G401.6 (cell line): ENCODE results near the gene NRXN3.

Experiments
- FAIRE-seq: peaks from 2 replicates; lab custom pipeline; 2012; peaks lifted over from hg19 to GRCh38; lab: Jason Lieb, UNC

The NRXN3 gene

GRCh38 chr14:79836577-79836976, 1666.4 kb downstream of the NRXN3 start:
- FAIRE-seq, result no peak

GRCh38 chr14:79837699-79838098, 1667.5 kb downstream of the NRXN3 start:
- FAIRE-seq, result no peak

DNA sequence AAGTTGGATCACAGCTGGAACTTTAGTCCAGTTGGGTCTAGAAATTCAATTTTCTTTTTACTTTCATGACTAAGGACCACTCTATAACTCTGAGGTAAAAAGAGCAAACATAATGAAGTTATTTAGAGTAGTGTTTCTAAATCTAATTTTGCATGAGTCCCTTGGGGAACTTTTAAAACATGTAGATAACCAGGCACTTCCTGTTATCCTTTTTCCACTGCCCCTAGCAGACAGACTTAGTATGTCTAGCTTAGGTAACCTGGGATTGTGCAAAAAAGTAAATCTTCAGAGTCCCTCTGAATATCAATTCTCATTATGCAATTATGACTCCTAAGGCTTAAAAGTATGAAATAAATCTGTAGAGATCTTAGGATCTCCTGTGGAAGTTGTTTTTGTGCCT, 1669.9 kb downstream of the NRXN3 start:
- no peak for FAIRE-seq

DNA sequence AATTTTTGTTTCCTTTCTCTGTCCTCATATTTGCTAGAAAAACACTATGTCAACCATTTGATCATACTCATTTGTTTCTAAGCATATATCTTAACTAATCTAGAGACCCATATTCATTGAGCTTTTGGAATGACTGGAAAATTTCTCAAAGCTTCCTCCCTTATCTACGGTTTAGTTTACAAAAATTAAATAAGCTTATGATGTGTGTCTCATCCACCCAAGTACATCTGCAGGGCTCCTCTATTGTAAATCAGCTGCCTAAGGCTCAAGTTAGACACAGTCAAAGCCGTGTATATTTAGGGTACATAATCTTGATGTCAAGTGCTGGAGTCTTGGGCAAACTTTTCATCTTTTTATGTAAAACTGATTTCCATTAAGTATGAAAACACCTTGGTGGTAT, 1670.7 kb downstream of the NRXN3 start:
- FAIRE-seq, result no peak

DNA sequence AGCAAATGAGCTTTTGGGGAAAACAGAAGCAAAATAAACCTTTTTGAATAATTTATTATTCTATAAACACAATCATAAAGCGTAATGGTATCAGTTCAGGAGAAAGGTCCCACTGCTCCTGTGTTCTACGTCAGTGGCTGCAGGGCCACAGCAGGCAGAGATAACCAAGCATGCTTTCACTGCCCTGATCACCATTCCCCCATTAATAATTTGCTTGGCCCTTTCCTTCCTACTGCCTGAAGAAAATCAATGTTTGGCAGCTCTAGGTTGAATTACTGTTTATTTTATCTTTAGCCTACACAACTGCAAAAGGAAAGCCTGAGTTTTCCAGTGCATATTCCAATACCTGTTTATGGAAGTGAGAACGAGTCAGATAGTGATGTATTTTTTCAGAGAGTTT, 1671.3 kb downstream of the NRXN3 start:
- FAIRE-seq, result no peak

DNA sequence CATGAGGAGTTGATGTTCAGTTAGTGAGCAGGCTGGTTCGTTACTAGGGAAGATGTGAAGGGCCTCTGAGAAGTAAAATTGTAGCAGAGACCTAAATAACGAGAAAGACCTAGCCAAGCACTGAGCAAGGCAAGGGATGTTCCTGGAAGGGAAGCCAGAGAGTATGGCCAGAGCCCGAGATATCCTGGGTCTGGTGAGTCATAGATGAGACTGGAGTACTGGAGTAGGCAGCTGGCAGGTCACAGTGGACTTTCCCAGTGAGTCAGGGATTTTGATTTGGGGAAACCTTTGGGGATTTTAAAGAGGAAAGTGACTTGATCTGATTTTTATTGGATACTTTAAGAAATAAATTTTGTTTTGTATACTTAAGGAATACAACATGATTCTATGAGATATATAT, 1672.1 kb downstream of the NRXN3 start:
- FAIRE-seq, result no peak

DNA sequence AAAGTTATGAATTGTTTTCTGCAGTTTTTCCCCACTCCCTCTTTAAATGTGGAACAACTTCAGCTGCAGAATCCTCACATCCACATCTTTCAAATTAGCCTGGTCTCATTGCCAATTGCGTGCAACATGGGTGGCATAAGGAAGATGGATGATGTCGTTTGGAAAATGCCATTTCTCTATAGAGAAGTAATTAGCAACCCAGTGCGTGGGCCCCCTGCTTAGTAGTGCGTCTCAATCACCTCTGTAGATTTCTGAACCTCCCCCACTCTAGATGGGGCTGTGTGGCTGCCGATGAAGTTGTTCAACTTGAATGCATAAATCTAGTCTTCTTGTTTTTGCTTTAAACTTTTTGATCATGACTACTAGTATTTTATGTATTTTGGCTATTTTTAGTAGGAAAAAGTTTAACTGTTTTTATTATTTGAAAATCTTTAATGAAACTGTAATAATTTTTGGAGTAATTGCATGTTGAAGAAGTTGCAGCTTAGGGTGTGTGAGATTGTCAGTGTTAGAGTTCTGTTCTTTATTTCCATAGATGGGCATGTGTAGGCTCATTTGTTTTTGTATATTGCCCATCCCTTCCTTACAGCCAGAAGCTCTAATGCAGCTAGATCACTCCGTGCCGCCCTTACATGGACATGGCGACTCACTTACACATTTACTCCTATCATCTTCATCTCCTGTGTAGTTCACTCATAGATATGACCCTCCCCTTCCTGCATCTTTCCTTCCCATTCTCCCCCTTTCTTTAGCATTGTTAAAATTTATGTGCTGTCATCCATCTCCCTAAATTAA, 1683.0 kb downstream of the NRXN3 start:
- FAIRE-seq, result no peak

DNA sequence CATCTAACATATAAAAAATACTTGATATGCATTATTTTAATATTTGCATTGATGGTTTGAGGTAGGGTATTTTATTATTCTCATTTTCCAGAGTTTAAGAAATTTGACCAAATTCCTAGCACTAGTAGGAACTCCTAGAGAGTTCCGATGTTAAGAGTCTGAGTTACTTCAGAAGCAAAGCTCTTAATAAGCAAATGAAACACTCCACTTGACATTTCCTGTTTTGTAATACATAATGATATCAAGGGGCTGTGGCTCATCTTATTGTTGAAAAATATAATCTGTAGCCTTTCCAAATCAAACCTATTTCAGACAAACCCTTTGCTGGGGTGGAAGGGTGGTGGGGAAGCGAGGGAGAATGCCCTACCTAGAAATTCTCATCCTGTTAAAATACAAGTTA, 1685.6 kb downstream of the NRXN3 start:
- FAIRE-seq, result no peak

GRCh38 chr14:79856381-79856780, 1686.2 kb downstream of the NRXN3 start:
- no peak for FAIRE-seq

DNA sequence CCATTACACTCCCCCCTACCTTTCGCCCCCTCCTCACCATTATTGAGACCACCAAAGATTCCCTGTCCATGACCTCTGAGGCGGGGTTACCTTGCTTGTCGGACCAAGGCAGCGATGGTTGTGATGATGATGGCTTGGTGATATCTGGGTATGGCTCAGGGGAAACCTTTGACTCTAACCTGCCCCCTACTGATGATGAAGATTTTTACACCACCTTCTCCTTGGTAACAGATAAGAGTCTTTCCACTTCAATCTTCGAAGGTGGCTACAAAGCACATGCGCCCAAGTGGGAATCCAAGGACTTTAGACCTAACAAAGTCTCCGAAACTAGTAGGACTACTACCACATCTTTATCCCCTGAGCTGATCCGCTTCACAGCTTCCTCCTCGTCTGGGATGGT, 1690.9 kb downstream of the NRXN3 start:
- FAIRE-seq, result no peak

GRCh38 chr14:79862045-79862444, 1691.9 kb downstream of the NRXN3 start:
- no peak for FAIRE-seq

- no peak for FAIRE-seq
Observed at GRCh38 chr14:79871136-79871535, 1701.0 kb downstream of the NRXN3 start.

GRCh38 chr14:79878229-79878628, 1708.1 kb downstream of the NRXN3 start:
- FAIRE-seq, result no peak

DNA sequence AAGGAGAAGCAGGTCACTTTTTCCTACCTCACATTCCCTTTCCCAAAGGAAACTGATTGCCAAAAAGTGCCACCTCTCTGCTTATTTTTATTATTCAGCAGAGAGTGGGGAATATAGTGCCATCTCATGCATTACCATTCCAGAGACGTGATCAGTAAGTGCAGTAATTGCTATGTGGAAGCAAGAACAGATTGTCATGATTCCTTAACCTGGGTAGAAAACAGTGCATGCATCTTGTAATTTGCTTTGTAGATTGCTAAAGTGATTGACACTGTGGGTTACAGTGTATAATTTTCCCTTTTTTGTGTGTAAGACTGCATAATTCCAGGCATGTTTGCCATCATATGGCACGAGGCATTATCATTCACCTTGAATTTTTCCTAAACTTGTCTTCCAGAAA, 1708.6 kb downstream of the NRXN3 start:
- no peak for FAIRE-seq

GRCh38 chr14:79881299-79881698, 1711.1 kb downstream of the NRXN3 start:
- FAIRE-seq, result no peak

- FAIRE-seq, result no peak
Observed at GRCh38 chr14:79890527-79890926, 1720.4 kb downstream of the NRXN3 start.

DNA sequence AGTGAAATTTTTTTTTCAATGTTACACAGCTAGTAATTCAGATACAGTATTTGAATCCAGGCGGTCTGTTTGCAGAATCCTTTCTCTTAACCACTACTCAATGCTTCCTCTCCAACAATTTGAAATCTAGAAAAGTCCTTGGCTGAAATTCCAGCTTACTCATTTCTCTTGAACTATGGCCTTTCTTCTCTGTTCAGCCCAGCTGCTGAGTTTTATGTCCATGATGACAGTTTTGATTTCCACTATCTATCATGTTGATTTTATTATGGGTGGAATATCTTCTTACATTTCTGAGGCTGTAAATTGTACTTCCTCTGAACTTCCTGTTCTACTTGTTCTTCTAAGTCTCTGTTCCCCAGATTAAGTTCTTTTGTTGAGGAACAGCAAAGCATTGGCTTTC, 1725.8 kb downstream of the NRXN3 start:
- no peak for FAIRE-seq

DNA sequence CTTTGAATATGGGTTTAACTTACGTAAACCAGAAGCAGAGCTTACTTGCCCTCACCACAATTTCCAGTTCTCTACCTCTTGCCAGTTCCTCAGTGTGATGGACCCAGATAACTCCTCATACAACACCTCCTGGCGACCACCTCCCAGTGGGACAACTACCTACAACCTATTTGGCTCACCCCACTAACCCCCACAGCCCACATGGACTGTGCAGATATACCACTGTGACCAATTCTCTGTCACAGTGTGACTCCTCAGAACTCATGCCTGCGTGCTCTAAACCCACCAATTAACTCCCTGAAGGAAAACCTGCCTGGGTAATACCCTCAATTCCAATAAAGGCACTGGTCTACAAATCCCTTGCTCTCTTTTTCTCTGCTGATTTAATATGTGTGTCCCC, 1729.4 kb downstream of the NRXN3 start:
- no peak for FAIRE-seq

GRCh38 chr14:79904497-79904896, 1734.3 kb downstream of the NRXN3 start:
- FAIRE-seq, result no peak

GRCh38 chr14:79906994-79907393, 1736.8 kb downstream of the NRXN3 start:
- no peak for FAIRE-seq

- FAIRE-seq, result no peak
Observed at GRCh38 chr14:79910086-79910485, 1739.9 kb downstream of the NRXN3 start.

DNA sequence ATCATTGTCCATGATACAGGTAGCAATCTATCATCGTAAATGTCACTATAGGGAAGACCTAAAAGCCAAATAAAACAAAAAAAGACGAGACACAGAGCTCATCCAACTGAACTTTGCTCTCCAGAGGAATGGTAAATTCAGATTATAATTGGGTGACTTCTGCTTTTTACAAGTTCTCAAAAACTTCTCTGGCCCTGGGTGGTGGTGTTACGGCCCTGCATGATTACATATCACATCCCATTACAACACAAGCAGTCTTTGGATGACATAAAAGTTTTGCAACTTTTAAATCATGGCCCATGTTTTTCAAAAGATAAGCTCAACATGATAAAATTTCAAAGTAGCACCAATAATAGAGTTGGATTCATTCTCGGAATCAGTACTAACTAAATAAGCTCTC, 1741.6 kb downstream of the NRXN3 start:
- FAIRE-seq, result no peak

DNA sequence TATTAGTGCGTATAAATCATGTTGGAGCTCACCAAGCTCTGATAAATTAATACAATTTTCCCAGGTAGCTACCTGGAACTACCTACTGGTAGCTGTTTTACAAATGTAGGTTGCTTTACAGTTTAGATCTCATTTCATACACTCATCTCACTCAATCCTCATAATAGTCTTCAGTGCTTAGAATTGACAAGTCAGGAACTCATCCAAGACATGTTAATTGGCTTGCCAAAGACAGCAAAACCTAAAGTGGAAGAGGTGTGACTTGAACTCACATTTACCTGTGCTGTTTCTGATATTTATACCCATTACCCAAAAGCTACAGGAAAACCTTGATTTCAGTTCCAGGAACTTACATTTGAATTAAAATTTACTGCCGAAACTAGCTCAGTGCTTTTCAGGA, 1744.4 kb downstream of the NRXN3 start:
- no peak for FAIRE-seq

GRCh38 chr14:79915406-79915805, 1745.2 kb downstream of the NRXN3 start:
- FAIRE-seq, result no peak

DNA sequence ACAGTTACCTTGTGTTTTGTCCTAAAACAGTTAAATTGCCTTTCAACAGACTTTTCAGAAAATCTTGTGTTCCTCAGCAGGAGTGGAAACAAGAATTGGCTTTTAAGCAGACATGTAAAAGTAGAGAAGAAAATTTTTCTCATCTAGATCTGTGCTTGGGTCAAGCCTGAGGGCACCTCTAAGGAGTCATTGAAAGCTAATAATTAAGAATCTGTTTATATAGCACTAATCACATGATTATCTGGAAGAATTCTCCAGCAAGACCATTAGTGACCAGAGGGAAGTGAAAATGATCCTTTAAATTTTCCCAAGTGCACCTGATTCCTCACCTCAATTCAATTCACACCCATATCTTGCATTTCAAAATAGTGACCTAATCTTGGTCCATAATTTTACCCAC, 1746.1 kb downstream of the NRXN3 start:
- no peak for FAIRE-seq
